A673 (cell line): ENCODE results near the gene ALDH3B1. TPM values are rescaled to one million over a fixed set of nuclear protein-coding genes. Genes with fewer than 3 reads are reported as not detected.

Experiments
- BruUV-seq: library from RNA; stranded (reverse); fragments of 400-500 nt; replicated peaks from 2 replicates; lab custom pipeline; 2021; lab: Mats Ljungman, UMichigan
- CTCF ChIA-PET: fragments of 300-600 bp; sonication (Branson Sonifier 250); formaldehyde crosslinking; loops from one replicate; lab custom pipeline; 2022; ENCODE audit warnings: antibody characterized with exemption; lab: Charles Lee
- POLR2A ChIA-PET: fragments of 300-600 bp; sonication (Branson Sonifier 250); formaldehyde crosslinking; loops from one replicate; lab custom pipeline; 2022; ENCODE audit warnings: antibody characterized with exemption; ENCODE audit not compliant: low non-redundant PET; lab: Charles Lee
- DNase-seq: peaks from one replicate; pipeline ENCODE4 v3.0.0-alpha.2; 2015; ENCODE audit warnings: low spot score
- H3K27ac ChIP-seq: fragments of 200-600 bp; sonication (generic); 2 replicates; pipeline ENCODE4 v1.5.1; 2016; ENCODE audit warnings: mixed run types, low read depth, mild to moderate bottlenecking, mixed read lengths, antibody characterized with exemption, low read length; ENCODE audit not compliant: poor library complexity, severe bottlenecking
- H3K27me3 ChIP-seq: fragments of 200-600 bp; sonication (generic); replicated peaks from 2 replicates; pipeline ENCODE4 v1.6.1; 2017; ENCODE audit warnings: mixed run types, low read depth, mild to moderate bottlenecking, mixed read lengths, antibody characterized with exemption, low read length; ENCODE audit not compliant: insufficient read depth, poor library complexity
- H3K36me3 ChIP-seq: fragments of 200-600 bp; sonication (generic); 2 replicates; pipeline ENCODE4 v1.6.1; 2016; ENCODE audit warnings: mixed run types, mild to moderate bottlenecking, mixed read lengths, antibody characterized with exemption, low read length; ENCODE audit not compliant: insufficient read depth, poor library complexity, severe bottlenecking
- H3K4me1 ChIP-seq: fragments of 200-600 bp; sonication (generic); 2 replicates; pipeline ENCODE4 v1.6.1; 2017; ENCODE audit warnings: mixed run types, mild to moderate bottlenecking, mixed read lengths, antibody characterized with exemption, low read length; ENCODE audit not compliant: insufficient read depth, poor library complexity, severe bottlenecking
- H3K4me3 ChIP-seq: fragments of 200-600 bp; sonication (generic); 2 replicates; pipeline ENCODE4 v1.5.1; 2016; ENCODE audit warnings: low read depth, mixed run types, mild to moderate bottlenecking, mixed read lengths, low read length; ENCODE audit not compliant: poor library complexity, severe bottlenecking
- H3K9me3 ChIP-seq: fragments of 200-600 bp; sonication (generic); 2 replicates; pipeline ENCODE4 v1.6.1; 2016; ENCODE audit warnings: mixed run types, low read depth, mild to moderate bottlenecking, mixed read lengths, antibody characterized with exemption, low read length; ENCODE audit not compliant: poor library complexity, severe bottlenecking
- CTCF ChIP-seq: fragments of 300-800, 200-600 bp; sonication (generic); conservative IDR thresholded peaks from 2 replicates; pipeline ENCODE4 v1.5.1; 2017; ENCODE audit warnings: low read depth, mild to moderate bottlenecking, antibody characterized with exemption, low read length, moderate library complexity, mixed read lengths
- EZH2 ChIP-seq: fragments of 200-600 bp; sonication (generic); IDR thresholded peaks from 2 replicates; pipeline ENCODE4 v1.6.1; 2017; ENCODE audit warnings: borderline replicate concordance, low read depth, mild to moderate bottlenecking, mixed read lengths, antibody characterized with exemption, low read length; ENCODE audit not compliant: poor library complexity, severe bottlenecking
- intact Hi-C: fragments of 100-400 bp; cut with micrococcal nuclease; formaldehyde crosslinking; loops from one replicate; pipeline ENCODE4 v1.10.0; 2022; ENCODE audit not compliant: unreplicated experiment
- total RNA-seq: library from RNA; stranded (reverse); gene quantifications from 2 replicates; pipeline ENCODE4 v1.2.3, GENCODE V29; 2021

Gene ALDH3B1
- total RNA-seq, 1 experiment from 2014 or later, result not detected

GRCh38 chr11:68031144-68031464 is 21.0 kb downstream of the ALDH3B1 start:
- Histone ChIP-seq H3K27me3 (no peaks in the 10 kb centered on the region), H3K4me3 (peak overlapping the region; percentile 76), H3K36me3 (peaks cover 21% of the 10 kb centered on the region), H3K4me1 (peaks cover 8% of the 10 kb centered on the region), H3K9me3 (no peaks in the 10 kb centered on the region), H3K27ac (peak overlapping the region; percentile 88)
- CTCF ChIA-PET, result no interaction called here
- POLR2A ChIA-PET, result no interaction called here
- no peak for DNase-seq
- TF ChIP-seq CTCF, result no peak
- no peak for TF ChIP-seq EZH2
- no TSS peak for BruUV-seq
- intact Hi-C loops, result loop anchor here (10.0 kb wide), 1 partner anchor 174 kb away; no protein-coding TSS in a partner anchor

GRCh38 chr11:68032003-68032402 is 21.9 kb downstream of the ALDH3B1 start:
- TF ChIP-seq CTCF (no peak), EZH2 (no peak)
- peaks cover 21% of the 10 kb centered on the region for H3K36me3 ChIP-seq
- no peaks in the 10 kb centered on the region for H3K9me3 ChIP-seq
- peak overlapping the region; percentile 88 for H3K27ac ChIP-seq
- peak overlapping the region; percentile 76 for H3K4me3 ChIP-seq
- ChIA-PET CTCF (no interaction called here), POLR2A (no interaction called here)
- H3K27me3 ChIP-seq, result no peaks in the 10 kb centered on the region
- peaks cover 8% of the 10 kb centered on the region for H3K4me1 ChIP-seq
- BruUV-seq, result no TSS peak
- intact Hi-C loops, result loop anchor here (10.0 kb wide), 1 partner anchor 173 kb away; no protein-coding TSS in a partner anchor
- no peak for DNase-seq

GRCh38 chr11:68032997-68033707 is 23.0 kb downstream of the ALDH3B1 start:
- no peaks in the 10 kb centered on the region for H3K9me3 ChIP-seq
- intact Hi-C loops, result loop anchor here (10.0 kb wide), 1 partner anchor 172 kb away; no protein-coding TSS in a partner anchor
- ChIA-PET POLR2A (no interaction called here), CTCF (no interaction called here)
- H3K27me3 ChIP-seq, result no peaks in the 10 kb centered on the region
- TF ChIP-seq CTCF (no peak), EZH2 (no peak)
- no TSS peak for BruUV-seq
- no peak overlapping the region for H3K27ac ChIP-seq
- peaks cover 8% of the 10 kb centered on the region for H3K4me1 ChIP-seq
- H3K36me3 ChIP-seq, result peaks cover 21% of the 10 kb centered on the region
- no peak for DNase-seq
- H3K4me3 ChIP-seq, result no peak overlapping the region
